Measurements from ENCODE around the gene PCSK2. TPM values are rescaled to one million over a fixed set of nuclear protein-coding genes. Genes with fewer than 3 reads are reported as not detected.

Gene PCSK2
- total RNA-seq, 1 experiment from 2014 or later: not detected

DNA sequence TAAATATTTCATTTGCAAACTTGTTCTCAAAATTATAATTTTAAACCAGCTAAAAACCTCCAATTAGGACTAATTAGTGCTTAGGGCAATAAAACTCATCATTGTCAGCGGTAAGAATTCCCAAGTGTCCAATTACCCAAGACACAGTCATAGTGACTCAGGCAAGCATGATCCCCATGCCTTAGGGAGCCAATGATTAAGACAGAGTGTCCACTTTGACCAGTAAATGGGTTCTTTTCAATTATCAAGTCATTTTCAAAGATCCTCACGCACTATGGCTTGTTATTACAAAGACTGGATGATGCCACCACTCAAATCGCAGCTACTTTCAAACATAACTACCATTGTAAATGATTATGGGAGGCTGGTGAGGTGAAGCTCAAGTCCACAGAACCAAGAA is 190.4 kb downstream of the PCSK2 start:
- no peaks in the 10 kb centered on the region for H3K4me1 ChIP-seq
- no peaks in the 10 kb centered on the region for H3K27me3 ChIP-seq (replicated peaks; ENCODE audit: control insufficient read depth, insufficient read depth, low read length)
- TF ChIP-seq, protein P1, sequence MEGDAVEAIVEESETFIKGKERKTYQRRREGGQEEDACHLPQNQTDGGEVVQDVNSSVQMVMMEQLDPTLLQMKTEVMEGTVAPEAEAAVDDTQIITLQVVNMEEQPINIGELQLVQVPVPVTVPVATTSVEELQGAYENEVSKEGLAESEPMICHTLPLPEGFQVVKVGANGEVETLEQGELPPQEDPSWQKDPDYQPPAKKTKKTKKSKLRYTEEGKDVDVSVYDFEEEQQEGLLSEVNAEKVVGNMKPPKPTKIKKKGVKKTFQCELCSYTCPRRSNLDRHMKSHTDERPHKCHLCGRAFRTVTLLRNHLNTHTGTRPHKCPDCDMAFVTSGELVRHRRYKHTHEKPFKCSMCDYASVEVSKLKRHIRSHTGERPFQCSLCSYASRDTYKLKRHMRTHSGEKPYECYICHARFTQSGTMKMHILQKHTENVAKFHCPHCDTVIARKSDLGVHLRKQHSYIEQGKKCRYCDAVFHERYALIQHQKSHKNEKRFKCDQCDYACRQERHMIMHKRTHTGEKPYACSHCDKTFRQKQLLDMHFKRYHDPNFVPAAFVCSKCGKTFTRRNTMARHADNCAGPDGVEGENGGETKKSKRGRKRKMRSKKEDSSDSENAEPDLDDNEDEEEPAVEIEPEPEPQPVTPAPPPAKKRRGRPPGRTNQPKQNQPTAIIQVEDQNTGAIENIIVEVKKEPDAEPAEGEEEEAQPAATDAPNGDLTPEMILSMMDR (IDR thresholded peaks at IDR 0.05; ENCODE audit: insufficient read depth in 1 of 2, low read depth in 1 of 2, low read length in 1 of 2, severe bottlenecking in 1 of 2, unreplicated experiment in 1 of 2): no peak
- Mint-ChIP-seq H3K27me3 (ENCODE audit: insufficient read depth, unreplicated experiment) (peaks cover 26% of the 10 kb centered on the region), H3K9me3 (ENCODE audit: unreplicated experiment) (peaks cover 13% of the 10 kb centered on the region), H3K4me1 (ENCODE audit: low read depth, unreplicated experiment) (no peaks in the 10 kb centered on the region), H3K27ac (ENCODE audit: unreplicated experiment) (no peak overlapping the region), H3K36me3 (ENCODE audit: insufficient read depth, unreplicated experiment) (no peaks in the 10 kb centered on the region), H3K4me3 (ENCODE audit: unreplicated experiment) (no peak overlapping the region)
- H3K36me3 ChIP-seq (ENCODE audit: control insufficient read depth, insufficient read depth, low read length): no peaks in the 10 kb centered on the region
- CTCF ChIA-PET: no interaction called here
- POLR2A ChIA-PET: no interaction called here
- peaks cover 8% of the 10 kb centered on the region for H3K9me3 ChIP-seq
- H3K4me3 ChIP-seq (ENCODE audit: low read depth, low read length): no peak overlapping the region
- no peak for DNase-seq
- intact Hi-C loops (cut with micrococcal nuclease; ENCODE audit: unreplicated experiment): no loop called here
- BruUV-seq (replicated peaks): no TSS peak

DNA sequence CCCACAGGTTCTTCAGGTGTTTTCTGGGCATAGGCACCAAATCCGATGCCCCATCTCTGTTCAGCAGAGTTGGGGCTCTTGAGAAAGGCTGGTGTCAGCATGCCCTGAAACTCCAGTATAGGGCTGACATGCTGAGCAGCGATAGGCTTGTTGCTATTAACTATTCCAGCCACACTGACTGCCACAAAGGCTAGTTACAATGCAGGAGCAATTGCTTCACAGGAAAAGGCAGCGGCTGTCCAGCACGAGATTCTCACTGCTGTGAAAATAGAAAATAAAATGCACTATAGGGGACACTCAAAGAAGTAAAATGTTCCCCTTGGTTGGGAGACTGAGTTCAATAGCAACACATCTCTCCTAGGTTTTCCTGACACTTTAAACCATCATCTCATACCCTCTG is 191.9 kb downstream of the PCSK2 start:
- no peaks in the 10 kb centered on the region for H3K4me1 ChIP-seq
- H3K4me1 Mint-ChIP-seq (ENCODE audit: low read depth, unreplicated experiment): no peaks in the 10 kb centered on the region
- no peaks in the 10 kb centered on the region for H3K36me3 ChIP-seq (ENCODE audit: control insufficient read depth, insufficient read depth, low read length)
- TF ChIP-seq, protein P1 (IDR thresholded peaks at IDR 0.05; ENCODE audit: insufficient read depth in 1 of 2, low read depth in 1 of 2, low read length in 1 of 2, severe bottlenecking in 1 of 2, unreplicated experiment in 1 of 2): no peak
- H3K9me3 Mint-ChIP-seq (ENCODE audit: unreplicated experiment): peaks cover 9% of the 10 kb centered on the region
- H3K27me3 ChIP-seq (replicated peaks; ENCODE audit: control insufficient read depth, insufficient read depth, low read length): no peaks in the 10 kb centered on the region
- H3K27ac Mint-ChIP-seq (ENCODE audit: unreplicated experiment): no peak overlapping the region
- intact Hi-C loops (cut with micrococcal nuclease; ENCODE audit: unreplicated experiment): no loop called here
- ChIA-PET CTCF (no interaction called here), POLR2A (no interaction called here)
- H3K9me3 ChIP-seq: peaks cover 8% of the 10 kb centered on the region
- H3K4me3 ChIP-seq (ENCODE audit: low read depth, low read length): no peak overlapping the region
- H3K27me3 Mint-ChIP-seq (ENCODE audit: insufficient read depth, unreplicated experiment): peaks cover 25% of the 10 kb centered on the region
- DNase-seq: no peak
- H3K4me3 Mint-ChIP-seq (ENCODE audit: unreplicated experiment): no peak overlapping the region
- BruUV-seq (replicated peaks): no TSS peak
- no peaks in the 10 kb centered on the region for H3K36me3 Mint-ChIP-seq (ENCODE audit: insufficient read depth, unreplicated experiment)

DNA sequence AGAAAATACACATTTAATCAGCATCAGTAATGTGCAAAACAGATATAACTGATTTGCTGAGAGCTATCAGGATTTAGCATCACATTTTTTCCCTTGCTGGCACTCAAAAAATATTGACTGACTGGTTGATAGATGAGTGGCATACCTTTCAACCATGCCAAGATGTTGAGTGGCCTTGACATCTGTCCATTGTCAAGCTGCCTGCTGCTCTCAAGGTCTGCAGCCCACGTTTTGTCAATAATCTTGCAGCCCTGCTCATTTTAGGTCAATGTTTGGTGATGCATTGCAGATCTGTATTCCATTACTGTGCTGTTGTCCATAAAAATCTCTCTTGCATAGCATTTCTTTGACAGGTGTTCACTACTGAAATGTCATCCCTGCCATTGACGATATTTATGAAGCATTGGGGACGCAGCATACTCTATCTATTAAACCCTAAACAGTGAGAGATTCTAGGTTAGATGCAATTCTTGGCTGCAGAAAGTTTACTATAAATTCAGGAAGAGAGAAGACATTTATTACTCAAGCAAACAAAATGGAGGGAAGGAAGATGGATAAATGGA is 192.7 kb downstream of the PCSK2 start:
- Histone ChIP-seq H3K4me1 (no peaks in the 10 kb centered on the region), H3K27me3 (replicated peaks; ENCODE audit: control insufficient read depth, insufficient read depth, low read length) (no peaks in the 10 kb centered on the region), H3K4me3 (ENCODE audit: low read depth, low read length) (no peak overlapping the region), H3K36me3 (ENCODE audit: control insufficient read depth, insufficient read depth, low read length) (no peaks in the 10 kb centered on the region), H3K9me3 (peaks cover 3% of the 10 kb centered on the region; the same call in 1 of the 2 replicates)
- H3K4me3 Mint-ChIP-seq (ENCODE audit: unreplicated experiment): no peak overlapping the region
- H3K27ac Mint-ChIP-seq (ENCODE audit: unreplicated experiment): no peak overlapping the region
- ChIA-PET POLR2A (no interaction called here), CTCF (no interaction called here)
- no peak for DNase-seq
- intact Hi-C loops (cut with micrococcal nuclease; ENCODE audit: unreplicated experiment): no loop called here
- H3K4me1 Mint-ChIP-seq (ENCODE audit: low read depth, unreplicated experiment): no peaks in the 10 kb centered on the region
- TF ChIP-seq, protein P1 (IDR thresholded peaks at IDR 0.05; ENCODE audit: insufficient read depth in 1 of 2, low read depth in 1 of 2, low read length in 1 of 2, severe bottlenecking in 1 of 2, unreplicated experiment in 1 of 2): no peak
- peaks cover 1% of the 10 kb centered on the region for H3K9me3 Mint-ChIP-seq (ENCODE audit: unreplicated experiment)
- peaks cover 19% of the 10 kb centered on the region for H3K27me3 Mint-ChIP-seq (ENCODE audit: insufficient read depth, unreplicated experiment)
- no TSS peak for BruUV-seq (replicated peaks)
- H3K36me3 Mint-ChIP-seq (ENCODE audit: insufficient read depth, unreplicated experiment): no peaks in the 10 kb centered on the region
